Trophoblast cell (in vitro differentiated cells and primary cell): ENCODE results near the gene PIBF1.

Experiments
- DNase-seq, 2 donors: peaks; one replicate each; pipeline ENCODE4 v3.0.0-alpha.2; 2016
- H2AFZ ChIP-seq: 2 replicates; pipeline ENCODE4 v1.6.1; 2013; ENCODE audit warnings: low read length, moderate library complexity, mild to moderate bottlenecking; ENCODE audit not compliant: insufficient read depth, poor library complexity
- H2AK5ac ChIP-seq: 2 replicates; pipeline ENCODE4 v1.6.1; 2013; ENCODE audit warnings: mild to moderate bottlenecking, low read length
- H2BK120ac ChIP-seq: 2 replicates; pipeline ENCODE4 v1.6.1; 2013; ENCODE audit warnings: low read length, mild to moderate bottlenecking, moderate library complexity; ENCODE audit not compliant: insufficient read depth, poor library complexity
- H2BK12ac ChIP-seq: 2 replicates; pipeline ENCODE4 v1.6.1; 2013; ENCODE audit warnings: mild to moderate bottlenecking, low read length, moderate library complexity
- H2BK5ac ChIP-seq: 2 replicates; pipeline ENCODE4 v1.6.1; 2013; ENCODE audit warnings: low read length, low read depth, moderate library complexity, mild to moderate bottlenecking; ENCODE audit not compliant: poor library complexity
- H3K14ac ChIP-seq: 2 replicates; pipeline ENCODE4 v1.6.1; 2013; ENCODE audit warnings: mild to moderate bottlenecking, low read length
- H3K18ac ChIP-seq: 2 replicates; pipeline ENCODE4 v1.6.1; 2013; ENCODE audit warnings: mild to moderate bottlenecking, low read length
- H3K23ac ChIP-seq: 2 replicates; pipeline ENCODE4 v1.6.1; 2013; ENCODE audit warnings: low read length
- H3K27ac ChIP-seq: 2 replicates; pipeline ENCODE4 v1.5.1; 2013; ENCODE audit warnings: low read depth, mild to moderate bottlenecking, inconsistent platforms, low read length, moderate library complexity
- H3K27me3 ChIP-seq: 2 replicates; pipeline ENCODE4 v1.6.1; 2013; ENCODE audit warnings: inconsistent platforms, mild to moderate bottlenecking, low read length, moderate library complexity; ENCODE audit not compliant: insufficient read depth
- H3K36me3 ChIP-seq, 2 experiments: 1 replicate in 1 of 2; 2 replicates in 1 of 2; pipeline ENCODE4 v1.6.1; 2013; ENCODE audit warnings: low read length in 2 of 2, mild to moderate bottlenecking in 2 of 2, moderate library complexity in 1 of 2; ENCODE audit not compliant: insufficient read depth in 2 of 2, control insufficient read depth in 1 of 2
- H3K4ac ChIP-seq: 2 replicates; pipeline ENCODE4 v1.6.1; 2013; ENCODE audit warnings: low read depth, mild to moderate bottlenecking, low read length, moderate library complexity
- H3K4me1 ChIP-seq, 2 experiments: 1 replicate in 1 of 2; 2 replicates in 1 of 2; pipeline ENCODE4 v1.6.1; 2013; ENCODE audit warnings: low read length in 2 of 2, mild to moderate bottlenecking in 2 of 2, moderate library complexity in 1 of 2; ENCODE audit not compliant: insufficient read depth in 2 of 2, control insufficient read depth in 1 of 2
- H3K4me2 ChIP-seq: 2 replicates; pipeline ENCODE4 v1.6.1; 2013; ENCODE audit warnings: inconsistent platforms, mild to moderate bottlenecking, low read length, moderate library complexity
- H3K4me3 ChIP-seq: 2 replicates; pipeline ENCODE4 v1.5.1; 2013; ENCODE audit warnings: mild to moderate bottlenecking, low read depth, low read length, inconsistent platforms
- H3K79me1 ChIP-seq: one replicate; pipeline ENCODE4 v1.6.1; 2013; ENCODE audit warnings: low read length
- H3K79me2 ChIP-seq: 2 replicates; pipeline ENCODE4 v1.6.1; 2013; ENCODE audit warnings: low read length, mild to moderate bottlenecking; ENCODE audit not compliant: control insufficient read depth, insufficient read depth, poor library complexity
- H3K9ac ChIP-seq: 2 replicates; pipeline ENCODE4 v1.6.1; 2013; ENCODE audit warnings: mild to moderate bottlenecking, low read length
- H3K9me3 ChIP-seq: 2 replicates; pipeline ENCODE4 v1.6.1; 2013; ENCODE audit warnings: low read depth, mild to moderate bottlenecking, control low read depth, inconsistent platforms, low read length; ENCODE audit not compliant: insufficient read depth
- H4K12ac ChIP-seq: 2 replicates; pipeline ENCODE4 v1.6.1; 2013; ENCODE audit warnings: low read depth, mild to moderate bottlenecking, low read length, moderate library complexity
- H4K8ac ChIP-seq: 2 replicates; pipeline ENCODE4 v1.6.1; 2013; ENCODE audit warnings: low read depth, mild to moderate bottlenecking, low read length, moderate library complexity
- H4K91ac ChIP-seq: one replicate; pipeline ENCODE4 v1.6.1; 2013; ENCODE audit warnings: low read depth, mild to moderate bottlenecking, low read length, moderate library complexity
- WGBS: extraction: QIAGEN DNeasy Blood & Tissue Kit; methylation state at CpG from one replicate; pipeline ENCODE4 v1.1.7; 2013; ENCODE audit warnings: missing lambda C conversion rate; ENCODE audit not compliant: insufficient read length, insufficient coverage; ENCODE audit errors: extremely low coverage; 5-methylcytosine and 5-hydroxymethylcytosine counted together

The PIBF1 gene

GRCh38 chr13:73034901-73035300 lies 253.0 kb downstream of the PIBF1 start:
- no peak overlapping the region for H3K4me3 ChIP-seq
- no peak overlapping the region for H3K4me2 ChIP-seq
- H3K4ac ChIP-seq: no peak overlapping the region
- H3K14ac ChIP-seq: no peak overlapping the region
- WGBS: no CpG with 5 or more reads among the region's 2 CpGs
- no peak overlapping the region for H2AFZ ChIP-seq
- H3K36me3 ChIP-seq: no peaks in the 10 kb centered on the region
- H3K9ac ChIP-seq: no peak overlapping the region
- peaks cover 6% of the 10 kb centered on the region for H3K79me1 ChIP-seq
- H3K4me1 ChIP-seq: peaks cover 8 to 10% of the 10 kb centered on the region in 2 experiments
- H2BK5ac ChIP-seq: no peak overlapping the region
- peak; percentile 55 to 76 for DNase-seq
- H2AK5ac ChIP-seq: no peak overlapping the region
- H4K91ac ChIP-seq: no peak overlapping the region
- H3K79me2 ChIP-seq: no peaks in the 10 kb centered on the region
- H2BK12ac ChIP-seq: no peak overlapping the region
- no peaks in the 10 kb centered on the region for H3K9me3 ChIP-seq
- H4K8ac ChIP-seq: no peak overlapping the region
- H4K12ac ChIP-seq: no peak overlapping the region
- no peaks in the 10 kb centered on the region for H3K27me3 ChIP-seq
- no peak overlapping the region for H3K18ac ChIP-seq
- no peak overlapping the region for H3K23ac ChIP-seq
- H3K27ac ChIP-seq: no peak overlapping the region
- no peak overlapping the region for H2BK120ac ChIP-seq

DNA sequence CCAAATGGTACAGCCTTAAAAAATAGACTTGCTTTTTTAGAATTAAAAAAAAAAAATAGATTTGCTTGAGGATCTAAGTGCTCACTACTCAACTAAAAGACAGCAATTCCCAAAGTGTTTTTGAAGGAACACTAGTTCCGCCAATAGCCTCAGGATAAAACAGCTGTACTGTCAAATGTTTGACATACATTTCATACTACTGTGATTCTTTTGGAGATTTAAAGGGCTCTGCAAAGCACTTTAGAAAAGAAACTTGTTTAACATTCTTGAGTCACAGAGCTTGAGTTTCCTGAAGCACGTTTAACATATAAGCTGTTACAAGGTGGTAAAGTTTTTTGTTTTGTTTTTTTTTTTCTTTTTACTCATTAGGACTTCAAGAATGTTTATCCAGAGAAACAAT lies 253.7 kb downstream of the PIBF1 start:
- no peaks in the 10 kb centered on the region for H3K9me3 ChIP-seq
- H3K27ac ChIP-seq: peak overlapping the region; percentile 6
- H2AK5ac ChIP-seq: no peak overlapping the region
- no CpG with 5 or more reads among the region's 2 CpGs for WGBS
- H3K9ac ChIP-seq: no peak overlapping the region
- DNase-seq: peak; percentile 67 to 95
- no peak overlapping the region for H2BK5ac ChIP-seq
- no peak overlapping the region for H2BK120ac ChIP-seq
- no peak overlapping the region for H3K23ac ChIP-seq
- no peak overlapping the region for H4K8ac ChIP-seq
- H3K79me1 ChIP-seq: peaks cover 6% of the 10 kb centered on the region
- H4K91ac ChIP-seq: no peak overlapping the region
- H2AFZ ChIP-seq: no peak overlapping the region
- H3K4me3 ChIP-seq: no peak overlapping the region
- H3K18ac ChIP-seq: no peak overlapping the region
- no peak overlapping the region for H3K4ac ChIP-seq
- H3K79me2 ChIP-seq: no peaks in the 10 kb centered on the region
- no peak overlapping the region for H3K4me2 ChIP-seq
- H4K12ac ChIP-seq: no peak overlapping the region
- no peak overlapping the region for H2BK12ac ChIP-seq
- H3K36me3 ChIP-seq: no peaks in the 10 kb centered on the region
- H3K27me3 ChIP-seq: no peaks in the 10 kb centered on the region
- no peak overlapping the region for H3K14ac ChIP-seq
- peaks cover 8 to 10% of the 10 kb centered on the region in 2 experiments for H3K4me1 ChIP-seq

DNA sequence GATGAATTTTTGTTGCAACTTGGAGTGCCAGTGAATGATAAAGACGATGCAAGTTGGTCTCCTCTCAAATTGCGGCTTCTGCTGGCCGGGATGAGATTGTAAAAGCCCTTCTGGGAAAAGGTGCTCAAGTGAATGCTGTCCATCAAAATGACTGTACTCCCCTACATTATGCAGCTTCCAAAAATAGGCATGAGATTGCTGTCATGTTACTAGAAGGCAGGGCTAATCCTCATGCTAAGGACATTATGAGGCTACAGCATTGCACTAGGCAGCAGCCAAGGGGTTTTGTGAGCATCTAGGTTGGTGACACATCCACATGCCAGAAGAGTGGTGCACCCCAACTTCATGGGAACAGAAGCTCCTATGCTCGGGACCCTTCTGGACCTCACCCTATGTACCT lies 254.6 kb downstream of the PIBF1 start:
- no CpG with 5 or more reads among the region's 4 CpGs for WGBS
- no peak for DNase-seq
- no peaks in the 10 kb centered on the region for H3K27me3 ChIP-seq
- no peak overlapping the region for H3K4me3 ChIP-seq
- no peak overlapping the region for H3K9ac ChIP-seq
- no peak overlapping the region for H2BK120ac ChIP-seq
- peaks cover 6% of the 10 kb centered on the region for H3K79me1 ChIP-seq
- H4K91ac ChIP-seq: peak overlapping the region; percentile 43
- peak overlapping the region; percentile 33 for H3K18ac ChIP-seq
- H4K12ac ChIP-seq: no peak overlapping the region
- no peaks in the 10 kb centered on the region for H3K79me2 ChIP-seq
- H2BK12ac ChIP-seq: peak overlapping the region; percentile 61
- no peak overlapping the region for H2AFZ ChIP-seq
- no peaks in the 10 kb centered on the region for H3K9me3 ChIP-seq
- no peak overlapping the region for H3K27ac ChIP-seq
- no peak overlapping the region for H2AK5ac ChIP-seq
- H3K4ac ChIP-seq: no peak overlapping the region
- H3K4me2 ChIP-seq: no peak overlapping the region
- H4K8ac ChIP-seq: no peak overlapping the region
- H3K23ac ChIP-seq: no peak overlapping the region
- peak overlapping the region; percentile 32 for H2BK5ac ChIP-seq
- H3K36me3 ChIP-seq: no peaks in the 10 kb centered on the region
- no peak overlapping the region for H3K14ac ChIP-seq
- H3K4me1 ChIP-seq: peaks cover 8 to 10% of the 10 kb centered on the region in 2 experiments

GRCh38 chr13:73038064-73038463 lies 256.1 kb downstream of the PIBF1 start:
- Histone ChIP-seq H4K91ac (no peak overlapping the region), H3K79me2 (no peaks in the 10 kb centered on the region), H3K4me2 (no peak overlapping the region), H4K8ac (no peak overlapping the region), H3K18ac (no peak overlapping the region), H2AFZ (no peak overlapping the region), H3K14ac (no peak overlapping the region), H3K4me3 (no peak overlapping the region), H3K27me3 (no peaks in the 10 kb centered on the region), H2BK5ac (no peak overlapping the region), H2AK5ac (no peak overlapping the region), H2BK120ac (no peak overlapping the region), H3K27ac (no peak overlapping the region), H2BK12ac (no peak overlapping the region), H3K23ac (no peak overlapping the region), H3K79me1 (peaks cover 6% of the 10 kb centered on the region), H3K36me3 (no peaks in the 10 kb centered on the region), H3K4me1 (peaks cover 9 to 10% of the 10 kb centered on the region in 2 experiments), H3K4ac (no peak overlapping the region), H4K12ac (no peak overlapping the region), H3K9me3 (no peaks in the 10 kb centered on the region), H3K9ac (no peak overlapping the region)
- DNase-seq: no peak
